ENCODE data around the gene RPUSD1.

DNA sequence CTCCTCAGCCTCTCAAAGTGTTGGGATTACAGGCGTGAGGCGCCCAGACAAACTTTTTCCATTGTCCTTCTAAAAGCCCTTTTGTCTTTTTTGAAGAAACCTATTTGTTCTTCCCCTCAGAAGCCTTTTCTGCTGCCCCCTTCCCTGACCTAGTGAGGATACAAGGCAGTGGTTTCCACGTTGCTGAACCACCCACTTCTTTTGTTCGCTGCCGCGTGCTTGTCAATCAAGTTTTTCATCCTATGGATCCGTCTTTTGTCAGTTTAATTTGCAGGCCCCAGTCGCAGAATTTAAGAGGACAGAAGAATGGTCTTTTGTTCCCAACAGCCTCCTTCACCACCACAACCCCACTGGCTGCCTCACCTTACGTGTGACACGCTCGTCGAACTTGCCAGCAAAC, 32.6 kb upstream of the RPUSD1 start:
- TF ChIP-seq, protein P1, sequence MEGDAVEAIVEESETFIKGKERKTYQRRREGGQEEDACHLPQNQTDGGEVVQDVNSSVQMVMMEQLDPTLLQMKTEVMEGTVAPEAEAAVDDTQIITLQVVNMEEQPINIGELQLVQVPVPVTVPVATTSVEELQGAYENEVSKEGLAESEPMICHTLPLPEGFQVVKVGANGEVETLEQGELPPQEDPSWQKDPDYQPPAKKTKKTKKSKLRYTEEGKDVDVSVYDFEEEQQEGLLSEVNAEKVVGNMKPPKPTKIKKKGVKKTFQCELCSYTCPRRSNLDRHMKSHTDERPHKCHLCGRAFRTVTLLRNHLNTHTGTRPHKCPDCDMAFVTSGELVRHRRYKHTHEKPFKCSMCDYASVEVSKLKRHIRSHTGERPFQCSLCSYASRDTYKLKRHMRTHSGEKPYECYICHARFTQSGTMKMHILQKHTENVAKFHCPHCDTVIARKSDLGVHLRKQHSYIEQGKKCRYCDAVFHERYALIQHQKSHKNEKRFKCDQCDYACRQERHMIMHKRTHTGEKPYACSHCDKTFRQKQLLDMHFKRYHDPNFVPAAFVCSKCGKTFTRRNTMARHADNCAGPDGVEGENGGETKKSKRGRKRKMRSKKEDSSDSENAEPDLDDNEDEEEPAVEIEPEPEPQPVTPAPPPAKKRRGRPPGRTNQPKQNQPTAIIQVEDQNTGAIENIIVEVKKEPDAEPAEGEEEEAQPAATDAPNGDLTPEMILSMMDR (conservative IDR thresholded peaks at IDR 0.05; ENCODE audit: low read depth, low read length): no peak
- TF ChIP-seq EZH2 (IDR thresholded peaks at IDR 0.05; ENCODE audit: low read length, unreplicated experiment): no peak

Measured in PC-3 (cell line).